Measurements from ENCODE around the gene GLIS1.

- TF ChIP-seq CTCF (IDR thresholded peaks at IDR 0.05; ENCODE audit: insufficient read depth, low read depth, low read length) (peak; percentile 88), EZH2 (IDR thresholded peaks at IDR 0.05; ENCODE audit: insufficient read depth, low read length) (no peak)
These were observed 253.2 kb downstream of the GLIS1 start for GRCh38 chr1:53485478-53486394.
